GM13977 (cell line): ENCODE measurements around the gene PRPF6.

ENCODE experiments used
- DNase-seq: peaks from one replicate; pipeline ENCODE4 v3.0.0; 2012; ENCODE audit warnings: low spot score
- CTCF ChIP-seq: IDR thresholded peaks from 2 replicates; pipeline ENCODE4 v1.5.1; 2012; ENCODE audit warnings: mild to moderate bottlenecking, control low read depth; ENCODE audit not compliant: insufficient read depth; ENCODE audit errors: extremely low read depth, missing control alignments
- in situ Hi-C: fragments of 300-500 bp; cut with MboI; formaldehyde crosslinking; loops from one replicate; pipeline ENCODE4 v1.12.0; 2022; ENCODE audit warnings: low sequenced_read_pairs, low pct_unique_long_range_greater_than_20kb, mixed read lengths, inconsistent platforms; ENCODE audit not compliant: unreplicated experiment

PRPF6 gene, protein sequence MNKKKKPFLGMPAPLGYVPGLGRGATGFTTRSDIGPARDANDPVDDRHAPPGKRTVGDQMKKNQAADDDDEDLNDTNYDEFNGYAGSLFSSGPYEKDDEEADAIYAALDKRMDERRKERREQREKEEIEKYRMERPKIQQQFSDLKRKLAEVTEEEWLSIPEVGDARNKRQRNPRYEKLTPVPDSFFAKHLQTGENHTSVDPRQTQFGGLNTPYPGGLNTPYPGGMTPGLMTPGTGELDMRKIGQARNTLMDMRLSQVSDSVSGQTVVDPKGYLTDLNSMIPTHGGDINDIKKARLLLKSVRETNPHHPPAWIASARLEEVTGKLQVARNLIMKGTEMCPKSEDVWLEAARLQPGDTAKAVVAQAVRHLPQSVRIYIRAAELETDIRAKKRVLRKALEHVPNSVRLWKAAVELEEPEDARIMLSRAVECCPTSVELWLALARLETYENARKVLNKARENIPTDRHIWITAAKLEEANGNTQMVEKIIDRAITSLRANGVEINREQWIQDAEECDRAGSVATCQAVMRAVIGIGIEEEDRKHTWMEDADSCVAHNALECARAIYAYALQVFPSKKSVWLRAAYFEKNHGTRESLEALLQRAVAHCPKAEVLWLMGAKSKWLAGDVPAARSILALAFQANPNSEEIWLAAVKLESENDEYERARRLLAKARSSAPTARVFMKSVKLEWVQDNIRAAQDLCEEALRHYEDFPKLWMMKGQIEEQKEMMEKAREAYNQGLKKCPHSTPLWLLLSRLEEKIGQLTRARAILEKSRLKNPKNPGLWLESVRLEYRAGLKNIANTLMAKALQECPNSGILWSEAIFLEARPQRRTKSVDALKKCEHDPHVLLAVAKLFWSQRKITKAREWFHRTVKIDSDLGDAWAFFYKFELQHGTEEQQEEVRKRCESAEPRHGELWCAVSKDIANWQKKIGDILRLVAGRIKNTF

GRCh38 chr20:63980806-63981728, at the start of gene PRPF6:
Gene PRPF6, plus strand, starts transcription at chr20:63981132. Its CDS starts 114 bp downstream, at chr20:63981246.
- in situ Hi-C loops, result no loop called here
- peak; percentile 90 for TF ChIP-seq CTCF
- peak; percentile 99 for DNase-seq

DNA sequence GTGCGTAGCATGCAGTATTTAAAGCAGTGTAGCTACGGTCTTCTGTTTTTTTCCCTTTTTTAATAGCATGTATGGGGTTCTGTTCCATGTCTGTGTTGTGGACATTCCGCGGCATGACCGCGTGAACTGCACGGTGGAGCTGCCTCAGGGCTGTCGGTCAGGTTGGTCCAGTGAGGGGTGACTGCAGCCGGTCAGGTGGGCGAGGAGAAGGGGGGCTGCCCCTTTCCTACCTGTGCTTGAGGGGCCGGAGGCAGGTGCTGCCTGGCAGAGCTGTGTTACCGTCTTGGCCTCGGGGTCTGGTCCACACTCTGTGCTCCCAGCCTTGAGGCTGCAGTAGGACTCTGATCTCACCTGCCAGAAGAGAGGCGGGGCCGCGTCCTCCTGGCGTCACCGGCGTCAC, 49.2 kb upstream of the PRPF6 start:
- no peak for TF ChIP-seq CTCF
- no peak for DNase-seq
- in situ Hi-C loops, result no loop called here

DNA sequence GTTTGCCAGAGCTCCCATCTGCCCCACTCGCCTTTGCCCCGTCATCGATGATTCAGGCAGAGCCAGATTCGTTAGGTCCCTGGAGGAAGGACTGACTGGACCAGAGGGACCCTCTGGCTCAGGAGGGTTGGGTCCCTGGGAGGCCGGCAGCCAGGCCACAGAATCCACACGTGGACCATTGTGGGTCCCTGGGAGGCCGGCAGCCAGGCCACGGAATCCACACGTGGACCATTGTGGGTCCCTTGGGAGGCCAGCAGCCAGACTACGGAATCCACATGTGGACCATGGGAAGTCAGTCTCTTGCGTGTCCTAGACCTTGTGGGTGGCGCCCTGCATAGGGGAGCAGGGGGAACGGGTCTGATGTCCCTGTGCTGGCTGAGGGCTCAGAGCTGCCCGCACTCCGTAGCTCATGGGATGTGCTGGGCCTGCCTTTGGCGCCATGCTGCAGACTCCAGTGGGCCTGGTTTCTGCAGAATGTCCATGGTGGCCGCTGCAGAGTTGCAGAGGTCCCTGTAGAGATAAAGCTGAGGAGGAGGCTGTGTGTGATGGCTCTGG, 48.2 kb upstream of the PRPF6 start:
- in situ Hi-C loops, result no loop called here
- no peak for DNase-seq
- TF ChIP-seq CTCF, result no peak

DNA sequence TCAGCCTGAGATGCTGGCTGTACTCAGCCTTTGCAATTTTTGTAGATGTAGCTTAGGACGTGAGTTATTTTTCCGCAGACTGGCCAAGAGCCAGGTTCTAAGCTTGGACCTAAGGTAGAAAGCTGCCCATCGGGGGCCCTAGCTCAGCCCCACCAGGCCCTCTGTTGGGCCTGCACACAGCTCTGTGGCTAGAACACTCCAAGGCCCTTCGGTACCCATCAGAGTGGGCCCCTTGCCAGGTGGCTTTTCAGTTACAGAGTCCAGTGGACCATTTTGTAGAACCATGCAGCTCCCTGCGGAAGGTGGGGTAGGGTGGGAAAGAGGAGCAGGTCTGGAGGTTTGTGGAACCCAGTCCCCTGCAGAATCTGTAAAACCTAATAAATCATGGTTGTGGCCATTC, 47.3 kb upstream of the PRPF6 start:
- DNase-seq, result no peak
- in situ Hi-C loops, result no loop called here
- no peak for TF ChIP-seq CTCF

DNA sequence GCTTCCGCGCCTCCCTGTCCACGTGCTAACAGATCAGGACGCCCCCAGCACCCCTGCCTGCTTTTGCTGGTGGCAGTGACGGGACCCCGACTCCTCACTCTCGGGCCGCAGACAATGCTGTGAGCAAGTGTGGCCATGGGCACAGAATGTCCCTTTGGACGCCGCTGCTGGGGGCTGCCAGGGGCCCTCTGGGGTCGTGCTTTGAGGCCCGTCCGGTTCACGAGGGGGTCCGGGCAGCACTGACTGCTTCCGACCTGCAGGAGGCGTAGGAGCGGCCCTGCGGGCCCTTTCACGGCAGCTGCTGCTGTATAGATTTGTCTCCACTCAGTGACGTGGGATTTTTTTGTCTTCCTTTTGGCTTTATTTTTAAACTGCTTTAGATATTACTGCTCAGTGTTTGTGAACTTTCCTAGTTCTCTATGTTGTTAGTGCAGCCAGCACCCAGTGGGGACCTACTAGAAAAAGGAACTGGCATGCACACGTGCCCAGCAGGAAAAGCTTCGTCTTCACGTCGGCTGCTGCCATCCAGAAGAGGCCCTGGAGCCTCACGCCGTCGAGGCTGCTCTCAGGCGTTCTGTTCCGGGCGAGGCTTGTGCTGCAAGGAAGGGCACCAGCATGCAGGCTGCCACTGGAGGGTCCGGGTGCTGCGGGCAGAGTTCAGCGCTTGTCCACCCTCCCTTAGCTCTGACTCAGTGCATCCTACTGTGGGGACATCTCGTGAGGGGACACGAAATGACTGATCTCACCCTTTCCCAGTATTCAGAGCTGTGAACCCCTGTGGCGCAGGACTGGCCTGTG, 46.5 kb upstream of the PRPF6 start:
- no peak for DNase-seq
- in situ Hi-C loops, result no loop called here

More for the DNA sequence above, 46.5 kb upstream of the PRPF6 start:
- no peak for TF ChIP-seq CTCF
